GM23338 (cell line): ENCODE measurements around the gene SARM1. TPM values are rescaled to one million over a fixed set of nuclear protein-coding genes. Genes with fewer than 3 reads are reported as not detected.

Experiments
- ATAC-seq: fragments of 200-7000 bp; cut with Tn5 transposase; 3 replicates; pipeline ENCODE4 v1.9.1; 2020
- DNase-seq: peaks from one replicate; pipeline ENCODE4 v3.0.0-alpha.2; 2015; ENCODE audit warnings: low spot score
- H2AFZ ChIP-seq: fragments of 200-600 bp; sonication (generic); 2 replicates; pipeline ENCODE4 v1.8.0; 2016; ENCODE audit warnings: antibody characterized with exemption, mild to moderate bottlenecking, moderate library complexity
- H3F3A ChIP-seq: fragments of 200-600 bp; sonication (generic); replicated peaks from 2 replicates; pipeline ENCODE4 v1.8.0; 2017; ENCODE audit warnings: antibody characterized with exemption, mixed run types, low read depth
- H3K27ac ChIP-seq: fragments of 200-600 bp; sonication (generic); 2 replicates; pipeline ENCODE4 v1.6.1; 2016; ENCODE audit warnings: low read depth
- H3K27me3 ChIP-seq: fragments of 200-600 bp; sonication (generic); 2 replicates; pipeline ENCODE4 v1.8.0; 2016; ENCODE audit warnings: mild to moderate bottlenecking, mixed run types, moderate library complexity; ENCODE audit not compliant: insufficient read depth
- H3K36me3 ChIP-seq: fragments of 200-600 bp; sonication (generic); 2 replicates; pipeline ENCODE4 v1.8.0; 2016; ENCODE audit warnings: mild to moderate bottlenecking; ENCODE audit not compliant: insufficient read depth
- H3K4me1 ChIP-seq: fragments of 200-600 bp; sonication (generic); 2 replicates; pipeline ENCODE4 v1.8.0; 2016; ENCODE audit warnings: mild to moderate bottlenecking, moderate library complexity; ENCODE audit not compliant: insufficient read depth
- H3K4me2 ChIP-seq: fragments of 200-600 bp; sonication (generic); 2 replicates; pipeline ENCODE4 v1.7.1; 2017; ENCODE audit warnings: mixed run types
- H3K4me3 ChIP-seq: fragments of 200-600 bp; sonication (generic); 2 replicates; pipeline ENCODE4 v1.6.1; 2016; ENCODE audit warnings: mixed run types
- H3K79me2 ChIP-seq: fragments of 200-600 bp; sonication (generic); replicated peaks from 2 replicates; pipeline ENCODE4 v1.8.0; 2017; ENCODE audit warnings: mild to moderate bottlenecking; ENCODE audit not compliant: insufficient read depth
- H3K9me2 ChIP-seq: fragments of 200-600 bp; sonication (generic); 2 replicates; pipeline ENCODE4 v1.8.0; 2017; ENCODE audit not compliant: insufficient read depth
- H4K20me1 ChIP-seq: fragments of 200-600 bp; sonication (generic); replicated peaks from 2 replicates; pipeline ENCODE4 v1.8.0; 2017; ENCODE audit warnings: mild to moderate bottlenecking; ENCODE audit not compliant: insufficient read depth
- H3K27ac Mint-ChIP-seq: 2 replicates; pipeline ENCODE4 v1.8.0; 2020; ENCODE audit warnings: inconsistent platforms, mild to moderate bottlenecking, moderate library complexity, mixed read lengths
- H3K27me3 Mint-ChIP-seq: 3 replicates; pipeline ENCODE4 v1.8.0; 2022; ENCODE audit warnings: low read depth, mild to moderate bottlenecking, moderate library complexity, mixed read lengths, inconsistent platforms; ENCODE audit not compliant: insufficient read depth, poor library complexity
- H3K36me3 Mint-ChIP-seq: 3 replicates; pipeline ENCODE4 v1.8.0; 2021; ENCODE audit warnings: low read depth, mild to moderate bottlenecking, inconsistent platforms, moderate library complexity, mixed read lengths
- H3K4me1 Mint-ChIP-seq: 3 replicates; pipeline ENCODE4 v1.8.0; 2020; ENCODE audit warnings: mild to moderate bottlenecking, inconsistent platforms, mixed read lengths
- H3K4me3 Mint-ChIP-seq: 3 replicates; pipeline ENCODE4 v1.8.0; 2021; ENCODE audit warnings: moderate library complexity, mild to moderate bottlenecking, inconsistent platforms, mixed read lengths
- H3K9me3 Mint-ChIP-seq: 3 replicates; pipeline ENCODE4 v1.8.0; 2020; ENCODE audit warnings: moderate library complexity, mild to moderate bottlenecking, inconsistent platforms, mixed read lengths
- EZH2 ChIP-seq: fragments of 200-600 bp; sonication (generic); IDR thresholded peaks from one replicate; pipeline ENCODE4 v1.8.0; 2017; ENCODE audit warnings: antibody characterized with exemption, mild to moderate bottlenecking, low read depth; ENCODE audit not compliant: unreplicated experiment
- JUNB ChIP-seq: IDR thresholded peaks from one replicate; pipeline ENCODE4 v1.6.1; 2016; ENCODE audit warnings: antibody characterized with exemption; ENCODE audit not compliant: unreplicated experiment
- STAT1 ChIP-seq: IDR thresholded peaks from one replicate; pipeline ENCODE4 v1.6.1; 2016; ENCODE audit warnings: antibody characterized with exemption; ENCODE audit not compliant: unreplicated experiment
- ZNF331 ChIP-seq: fragments of 250-450 bp; sonication (Bioruptor Pico); IDR thresholded peaks from 2 replicates; pipeline ENCODE4 v1.5.0; 2020; ENCODE audit warnings: low read depth, mild to moderate bottlenecking, moderate library complexity
- polyA plus RNA-seq: library from polyadenylated mRNA; unstranded; fragments of >200 nt; fragmentation: Nextera tagmentation; extraction: Ambion mirVana; gene quantifications from 2 replicates; pipeline ENCODE4 v1.2.1, GENCODE V29; 2016
- total RNA-seq: library from RNA; depleted of rRNA; stranded (reverse); fragments of >200 nt; shearing (Covaris generic); gene quantifications from 2 replicates; pipeline ENCODE4 v1.2.3, GENCODE V29; 2014
- TF ChIP-seq, protein P1 (sequence below): fragments of 250-450 bp; sonication (Bioruptor Pico); IDR thresholded peaks from 2 replicates; pipeline ENCODE4 v1.5.0; 2020; ENCODE audit warnings: mild to moderate bottlenecking, moderate library complexity
- TF ChIP-seq, protein P2 (sequence below): IDR thresholded peaks from 2 replicates; pipeline ENCODE4 v1.6.1; 2016; ENCODE audit warnings: antibody characterized with exemption

Gene SARM1
- total and polyA plus RNA-seq, 2 experiments from 2014 or later: 0.89 to 15.3 TPM

GRCh38 chr17:28366605-28367004 is 4.9 kb upstream of the SARM1 start (continued):
- TF ChIP-seq, protein P1, sequence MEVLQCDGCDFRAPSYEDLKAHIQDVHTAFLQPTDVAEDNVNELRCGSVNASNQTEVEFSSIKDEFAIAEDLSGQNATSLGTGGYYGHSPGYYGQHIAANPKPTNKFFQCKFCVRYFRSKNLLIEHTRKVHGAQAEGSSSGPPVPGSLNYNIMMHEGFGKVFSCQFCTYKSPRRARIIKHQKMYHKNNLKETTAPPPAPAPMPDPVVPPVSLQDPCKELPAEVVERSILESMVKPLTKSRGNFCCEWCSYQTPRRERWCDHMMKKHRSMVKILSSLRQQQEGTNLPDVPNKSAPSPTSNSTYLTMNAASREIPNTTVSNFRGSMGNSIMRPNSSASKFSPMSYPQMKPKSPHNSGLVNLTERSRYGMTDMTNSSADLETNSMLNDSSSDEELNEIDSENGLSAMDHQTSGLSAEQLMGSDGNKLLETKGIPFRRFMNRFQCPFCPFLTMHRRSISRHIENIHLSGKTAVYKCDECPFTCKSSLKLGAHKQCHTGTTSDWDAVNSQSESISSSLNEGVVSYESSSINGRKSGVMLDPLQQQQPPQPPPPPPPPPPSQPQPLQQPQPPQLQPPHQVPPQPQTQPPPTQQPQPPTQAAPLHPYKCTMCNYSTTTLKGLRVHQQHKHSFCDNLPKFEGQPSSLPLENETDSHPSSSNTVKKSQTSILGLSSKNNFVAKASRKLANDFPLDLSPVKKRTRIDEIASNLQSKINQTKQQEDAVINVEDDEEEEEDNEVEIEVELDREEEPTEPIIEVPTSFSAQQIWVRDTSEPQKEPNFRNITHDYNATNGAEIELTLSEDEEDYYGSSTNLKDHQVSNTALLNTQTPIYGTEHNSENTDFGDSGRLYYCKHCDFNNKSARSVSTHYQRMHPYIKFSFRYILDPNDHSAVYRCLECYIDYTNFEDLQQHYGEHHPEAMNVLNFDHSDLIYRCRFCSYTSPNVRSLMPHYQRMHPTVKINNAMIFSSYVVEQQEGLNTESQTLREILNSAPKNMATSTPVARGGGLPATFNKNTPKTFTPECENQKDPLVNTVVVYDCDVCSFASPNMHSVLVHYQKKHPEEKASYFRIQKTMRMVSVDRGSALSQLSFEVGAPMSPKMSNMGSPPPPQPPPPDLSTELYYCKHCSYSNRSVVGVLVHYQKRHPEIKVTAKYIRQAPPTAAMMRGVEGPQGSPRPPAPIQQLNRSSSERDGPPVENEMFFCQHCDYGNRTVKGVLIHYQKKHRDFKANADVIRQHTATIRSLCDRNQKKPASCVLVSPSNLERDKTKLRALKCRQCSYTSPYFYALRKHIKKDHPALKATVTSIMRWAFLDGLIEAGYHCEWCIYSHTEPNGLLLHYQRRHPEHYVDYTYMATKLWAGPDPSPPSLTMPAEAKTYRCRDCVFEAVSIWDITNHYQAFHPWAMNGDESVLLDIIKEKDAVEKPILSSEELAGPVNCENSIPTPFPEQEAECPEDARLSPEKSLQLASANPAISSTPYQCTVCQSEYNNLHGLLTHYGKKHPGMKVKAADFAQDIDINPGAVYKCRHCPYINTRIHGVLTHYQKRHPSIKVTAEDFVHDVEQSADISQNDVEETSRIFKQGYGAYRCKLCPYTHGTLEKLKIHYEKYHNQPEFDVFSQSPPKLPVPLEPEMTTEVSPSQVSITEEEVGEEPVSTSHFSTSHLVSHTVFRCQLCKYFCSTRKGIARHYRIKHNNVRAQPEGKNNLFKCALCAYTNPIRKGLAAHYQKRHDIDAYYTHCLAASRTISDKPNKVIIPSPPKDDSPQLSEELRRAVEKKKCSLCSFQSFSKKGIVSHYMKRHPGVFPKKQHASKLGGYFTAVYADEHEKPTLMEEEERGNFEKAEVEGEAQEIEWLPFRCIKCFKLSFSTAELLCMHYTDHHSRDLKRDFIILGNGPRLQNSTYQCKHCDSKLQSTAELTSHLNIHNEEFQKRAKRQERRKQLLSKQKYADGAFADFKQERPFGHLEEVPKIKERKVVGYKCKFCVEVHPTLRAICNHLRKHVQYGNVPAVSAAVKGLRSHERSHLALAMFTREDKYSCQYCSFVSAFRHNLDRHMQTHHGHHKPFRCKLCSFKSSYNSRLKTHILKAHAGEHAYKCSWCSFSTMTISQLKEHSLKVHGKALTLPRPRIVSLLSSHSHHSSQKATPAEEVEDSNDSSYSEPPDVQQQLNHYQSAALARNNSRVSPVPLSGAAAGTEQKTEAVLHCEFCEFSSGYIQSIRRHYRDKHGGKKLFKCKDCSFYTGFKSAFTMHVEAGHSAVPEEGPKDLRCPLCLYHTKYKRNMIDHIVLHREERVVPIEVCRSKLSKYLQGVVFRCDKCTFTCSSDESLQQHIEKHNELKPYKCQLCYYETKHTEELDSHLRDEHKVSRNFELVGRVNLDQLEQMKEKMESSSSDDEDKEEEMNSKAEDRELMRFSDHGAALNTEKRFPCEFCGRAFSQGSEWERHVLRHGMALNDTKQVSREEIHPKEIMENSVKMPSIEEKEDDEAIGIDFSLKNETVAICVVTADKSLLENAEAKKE (CRISPR knock-in tag): no peak

DNA sequence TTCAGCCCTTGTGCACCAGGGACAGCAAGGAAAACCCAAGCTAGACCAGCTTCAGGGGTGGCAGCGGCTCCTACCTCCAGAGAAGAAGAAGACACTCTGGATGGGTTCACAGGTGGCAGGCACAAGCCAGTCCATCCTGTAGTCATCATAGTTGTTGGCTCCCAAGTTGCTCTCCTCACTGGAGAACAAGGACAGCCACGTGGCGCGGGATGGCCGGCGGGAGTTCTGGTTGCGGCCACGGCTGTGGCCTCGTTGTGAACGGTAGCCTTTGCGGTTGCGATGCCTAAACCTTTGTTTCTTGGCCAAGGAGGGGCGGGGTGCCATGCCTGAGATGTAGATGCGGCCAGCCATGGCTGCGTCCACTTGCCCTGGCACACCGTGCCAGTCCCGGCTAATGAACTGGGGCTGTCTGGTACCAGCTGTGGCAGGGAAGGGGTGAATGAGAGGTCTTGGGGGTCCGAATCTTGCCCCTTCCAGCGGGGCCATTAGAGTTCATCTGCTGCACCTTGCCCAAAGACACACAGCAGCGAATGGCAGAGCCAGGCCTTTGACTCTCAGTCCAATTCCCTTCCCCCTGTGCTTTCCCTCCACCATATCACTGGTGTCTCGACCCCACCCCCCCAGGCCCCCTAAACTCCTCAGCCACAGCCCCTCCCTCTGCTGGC is 3.7 kb upstream of the SARM1 start:
- H3K27me3 Mint-ChIP-seq: peaks cover 20% of the 10 kb centered on the region
- Histone ChIP-seq H3F3A (no peaks in the 10 kb centered on the region; the same call in 1 of the 2 replicates), H2AFZ (no peak overlapping the region), H3K4me1 (peaks cover 9% of the 10 kb centered on the region; the same call in 1 of the 2 replicates), H4K20me1 (0 out of 2 replicates have a peak, but pooled peaks cover 1% of the 10 kb centered on the region), H3K27ac (no peak overlapping the region), H3K36me3 (no peaks in the 10 kb centered on the region), H3K79me2 (no peaks in the 10 kb centered on the region), H3K4me2 (no peak overlapping the region), H3K27me3 (peaks cover 6% of the 10 kb centered on the region), H3K4me3 (no peak overlapping the region), H3K9me2 (no peaks in the 10 kb centered on the region)
- H3K4me3 Mint-ChIP-seq: no peak overlapping the region
- no peaks in the 10 kb centered on the region for H3K9me3 Mint-ChIP-seq
- H3K4me1 Mint-ChIP-seq: peaks cover 14% of the 10 kb centered on the region
- ATAC-seq: no peak
- H3K36me3 Mint-ChIP-seq: 0 out of 3 replicates have a peak, but pooled peaks cover 2% of the 10 kb centered on the region
- DNase-seq: no peak
- H3K27ac Mint-ChIP-seq: no peak overlapping the region
- TF ChIP-seq EZH2 (no peak), STAT1 (no peak), ZNF331 (no peak), JUNB (no peak)
- TF ChIP-seq, protein P1 (CRISPR knock-in tag): no peak
- TF ChIP-seq, protein P2, sequence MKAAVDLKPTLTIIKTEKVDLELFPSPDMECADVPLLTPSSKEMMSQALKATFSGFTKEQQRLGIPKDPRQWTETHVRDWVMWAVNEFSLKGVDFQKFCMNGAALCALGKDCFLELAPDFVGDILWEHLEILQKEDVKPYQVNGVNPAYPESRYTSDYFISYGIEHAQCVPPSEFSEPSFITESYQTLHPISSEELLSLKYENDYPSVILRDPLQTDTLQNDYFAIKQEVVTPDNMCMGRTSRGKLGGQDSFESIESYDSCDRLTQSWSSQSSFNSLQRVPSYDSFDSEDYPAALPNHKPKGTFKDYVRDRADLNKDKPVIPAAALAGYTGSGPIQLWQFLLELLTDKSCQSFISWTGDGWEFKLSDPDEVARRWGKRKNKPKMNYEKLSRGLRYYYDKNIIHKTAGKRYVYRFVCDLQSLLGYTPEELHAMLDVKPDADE: no peak
